GM19438 (cell line): Measurements from ENCODE around the gene TAF15.

Source experiments
- ATAC-seq: cut with Tn5 transposase; IDR thresholded peaks from one replicate; pipeline ENCODE4 v1.9.1; 2021; ENCODE audit warnings: low read depth; ENCODE audit not compliant: unreplicated experiment

The TAF15 gene

DNA sequence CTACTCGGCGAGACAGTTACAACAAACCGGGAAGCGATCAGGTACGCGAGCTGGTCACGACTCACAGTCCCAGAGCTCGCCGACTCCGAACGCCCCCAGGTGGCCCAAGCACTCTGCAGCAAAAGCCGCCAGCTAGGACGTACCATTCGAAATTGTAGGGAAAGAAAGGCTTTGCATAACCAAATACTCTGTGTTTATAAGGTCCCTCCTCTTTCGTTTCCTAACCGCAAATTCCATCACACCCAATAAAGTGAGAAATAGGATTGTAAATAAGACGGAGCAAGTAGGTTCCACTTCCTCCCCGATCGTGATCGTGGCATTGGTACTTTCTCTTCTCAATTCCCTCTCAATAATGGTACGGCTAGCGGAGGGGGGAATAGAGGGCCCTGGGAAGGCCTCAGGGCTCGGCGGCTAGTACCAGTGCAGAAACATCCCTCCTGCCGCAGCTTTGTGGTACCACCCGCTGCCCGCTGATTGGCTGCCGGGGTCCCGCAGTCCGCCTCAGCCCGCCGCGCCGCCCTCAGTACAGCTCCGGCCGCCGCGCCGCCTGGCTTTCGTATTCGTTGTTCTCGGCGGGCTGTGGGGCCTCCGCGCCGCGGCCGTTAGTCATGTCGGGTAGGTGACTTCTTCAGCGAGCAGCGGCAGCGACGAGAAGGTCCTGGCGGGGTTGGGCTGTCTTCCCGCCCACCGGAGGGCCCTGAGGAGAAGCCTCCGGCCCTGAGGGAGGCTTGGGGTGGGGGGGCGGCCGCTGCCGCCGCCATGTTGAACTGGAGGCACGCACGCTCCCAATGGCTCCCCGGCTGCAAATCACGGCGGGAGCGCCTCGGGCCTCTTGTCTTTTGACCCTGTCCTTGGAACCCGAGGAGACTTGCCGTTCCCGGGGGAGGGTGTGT is at the start of gene TAF15:
Gene TAF15 (plus strand): TSS at position 523 of the 893 bp plus-strand sequence. CDS start 86 bp downstream, at position 609.
- peak; percentile 83 for ATAC-seq

- ATAC-seq, result no peak
Observed at GRCh38 chr17:35760587-35760986, 48.7 kb upstream of the TAF15 start, which contains the start of gene C17orf50. C17orf50 (plus strand) TSS chr17:35760887; CDS start chr17:35760942, 55 bp downstream.

- ATAC-seq, result no peak
Observed at GRCh38 chr17:35761601-35762000, 47.7 kb upstream of the TAF15 start.

- ATAC-seq, result no peak
Observed at GRCh38 chr17:35763767-35764122, 45.5 kb upstream of the TAF15 start.

DNA sequence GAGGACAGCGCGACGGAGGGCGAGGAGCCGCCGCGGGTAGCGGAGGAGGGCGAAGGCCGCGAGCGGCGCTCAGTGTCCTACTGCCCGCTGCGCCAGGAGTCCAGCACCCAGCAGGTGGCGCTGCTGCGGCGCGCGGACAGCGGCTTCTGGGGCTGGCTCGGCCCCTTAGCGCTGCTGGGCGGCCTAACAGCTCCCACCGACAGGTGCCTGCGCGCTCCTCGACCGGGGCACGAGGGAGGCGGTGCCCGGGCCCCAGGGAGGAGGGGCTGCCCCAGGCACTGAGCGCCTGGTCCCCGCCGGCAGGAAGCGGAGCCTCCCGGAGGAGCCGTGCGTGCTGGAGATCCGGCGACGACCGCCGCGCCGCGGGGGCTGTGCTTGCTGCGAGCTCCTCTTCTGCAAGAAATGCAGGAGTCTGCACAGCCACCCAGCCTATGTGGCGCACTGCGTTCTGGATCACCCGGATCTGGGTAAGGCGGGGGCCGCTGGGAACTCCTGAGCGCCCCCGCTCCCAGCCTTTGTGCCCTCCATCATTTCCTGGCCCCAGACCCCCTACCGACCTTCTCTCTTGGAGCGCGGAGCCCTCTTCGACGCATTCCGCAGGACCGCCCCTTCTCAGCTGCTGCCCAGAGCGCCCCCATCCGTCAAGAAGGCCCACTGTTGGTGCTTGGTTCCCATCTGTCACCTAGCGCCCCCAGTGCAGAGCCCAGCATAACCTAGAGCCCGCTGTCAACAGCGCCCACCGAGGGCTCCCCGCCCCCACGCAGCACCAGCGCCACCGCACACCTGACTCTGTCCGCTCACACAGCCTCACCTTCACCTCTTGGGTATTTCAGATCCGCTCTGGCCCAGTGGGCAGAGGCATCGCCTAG is 44.9 kb upstream of the TAF15 start:
- peak; percentile 90 for ATAC-seq

- ATAC-seq, result no peak
Observed at GRCh38 chr17:35765086-35765710, 44.1 kb upstream of the TAF15 start.

GRCh38 chr17:35765756-35766488 is 43.4 kb upstream of the TAF15 start:
- no peak for ATAC-seq

- no peak for ATAC-seq
Observed at GRCh38 chr17:35766489-35766877, 42.8 kb upstream of the TAF15 start.

GRCh38 chr17:35766903-35767510 is 42.3 kb upstream of the TAF15 start:
- no peak for ATAC-seq

DNA sequence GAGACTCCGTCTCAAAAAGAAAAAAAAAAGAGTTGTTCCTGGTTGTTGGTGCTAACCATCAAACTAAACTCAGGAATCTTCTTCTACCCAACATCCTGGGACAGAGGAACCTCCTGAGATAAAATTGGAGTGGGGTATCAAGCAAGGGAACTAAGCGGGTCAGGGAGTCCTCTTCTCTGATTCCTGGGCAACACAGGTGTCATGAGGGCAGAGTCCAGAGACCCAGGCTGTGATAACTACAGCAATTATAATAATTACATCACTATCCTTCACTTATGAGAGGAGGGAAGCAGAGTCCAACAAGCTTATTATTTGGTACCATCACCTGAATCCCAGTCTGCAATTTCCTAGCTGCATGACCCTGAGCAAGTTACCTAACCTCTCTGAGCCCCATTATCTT is 40.5 kb upstream of the TAF15 start:
- ATAC-seq, result no peak

- ATAC-seq, result no peak
Observed at GRCh38 chr17:35769895-35770486, 39.3 kb upstream of the TAF15 start.

- ATAC-seq, result no peak
Observed at GRCh38 chr17:35773129-35773528, 36.2 kb upstream of the TAF15 start.

GRCh38 chr17:35773679-35774425 is 35.4 kb upstream of the TAF15 start:
- ATAC-seq, result no peak

- no peak for ATAC-seq
Observed at GRCh38 chr17:35774499-35774898, 34.8 kb upstream of the TAF15 start.

DNA sequence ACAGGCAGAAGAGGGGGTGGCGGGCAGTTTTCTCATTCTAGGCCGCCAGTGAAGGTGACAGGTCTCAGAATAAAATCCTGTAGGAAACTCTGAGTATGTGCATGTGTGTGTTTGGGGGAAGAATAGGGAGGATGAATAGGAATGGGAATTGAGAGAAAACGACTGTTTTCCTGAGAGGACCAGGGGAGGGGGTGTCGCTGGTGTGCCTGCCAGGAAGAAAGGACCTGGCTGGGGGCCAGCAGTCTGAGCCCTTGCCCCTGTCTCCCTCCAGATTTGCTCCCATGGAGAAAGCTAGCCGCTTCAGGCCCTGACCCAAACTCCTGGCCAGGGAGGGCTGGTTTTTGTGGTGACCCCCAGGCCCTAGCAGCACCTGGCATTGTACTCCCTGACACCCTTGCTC is 34.2 kb upstream of the TAF15 start:
- no peak for ATAC-seq

DNA sequence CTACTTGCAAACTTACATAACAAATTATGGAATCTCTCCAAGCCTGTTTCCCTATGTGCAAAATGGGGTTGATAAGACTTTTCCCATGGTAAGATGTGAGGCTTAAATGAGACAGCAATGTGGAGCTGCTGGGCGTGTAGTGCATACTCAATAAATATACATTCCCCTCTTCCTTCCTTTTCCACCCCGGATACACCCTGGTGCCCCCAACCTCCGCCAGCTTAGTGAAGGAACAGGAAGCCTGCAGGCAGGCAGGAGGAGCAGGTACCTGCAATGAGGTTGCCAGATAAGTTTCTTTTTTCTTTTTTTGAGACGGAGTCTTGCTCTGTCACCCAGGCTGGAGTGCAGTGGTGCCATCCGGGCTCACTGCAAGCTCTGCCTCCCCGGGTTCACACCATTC is 33.7 kb upstream of the TAF15 start:
- ATAC-seq, result no peak

- no peak for ATAC-seq
Observed at GRCh38 chr17:35778641-35779196, 30.6 kb upstream of the TAF15 start.

DNA sequence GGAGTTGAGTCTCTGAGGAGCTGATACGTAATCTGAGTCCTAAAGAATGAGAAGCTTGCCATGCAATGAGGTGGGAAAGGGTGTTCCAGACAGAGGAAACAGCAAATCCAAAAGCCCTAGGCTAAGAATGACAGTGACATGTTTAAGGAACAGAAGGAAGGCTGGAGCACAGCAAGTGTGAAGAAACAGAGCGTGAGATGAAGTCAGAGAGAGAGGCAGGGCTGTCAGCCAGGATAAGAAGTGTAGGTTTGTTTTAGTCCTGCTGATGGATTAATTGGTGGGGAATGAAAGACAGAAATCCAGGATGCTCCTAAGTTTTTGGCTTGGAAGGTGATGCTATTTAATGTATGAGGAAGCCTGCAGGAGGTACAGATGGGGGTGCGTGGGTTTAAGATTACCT is 28.3 kb upstream of the TAF15 start:
- no peak for ATAC-seq

DNA sequence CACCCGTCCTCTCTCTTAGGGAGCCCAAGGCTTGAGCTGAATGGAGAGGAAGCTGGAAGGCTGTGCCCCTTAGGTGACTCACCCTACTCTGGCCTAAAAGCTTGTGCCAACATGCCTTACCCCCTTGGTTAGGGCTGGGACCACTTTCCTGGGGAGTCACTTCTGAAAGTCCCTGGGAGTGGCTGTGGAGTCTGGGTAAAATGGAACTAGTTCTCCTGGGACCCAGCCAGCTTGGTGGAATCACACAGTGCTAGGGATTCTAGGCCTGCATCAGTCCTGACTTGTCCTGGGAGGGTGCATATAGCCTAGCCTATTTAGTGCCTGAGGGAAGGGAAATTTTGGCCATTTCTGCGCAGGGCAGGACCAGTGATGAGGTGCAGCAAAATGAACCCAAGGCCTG is 24.4 kb upstream of the TAF15 start:
- ATAC-seq, result no peak
